GM08714 (cell line): Measurements from ENCODE around the gene KCNQ1.

Experiments
- H3K4me3 ChIP-seq: fragments of 200-500 bp; sonication (Bioruptor generic); 2 replicates; pipeline ENCODE4 v1.5.1; 2014; ENCODE audit warnings: mild to moderate bottlenecking, low read length, inconsistent platforms
- ZNF274 ChIP-seq: IDR thresholded peaks from 2 replicates; pipeline ENCODE4 v1.6.1; 2012; ENCODE audit warnings: mild to moderate bottlenecking, low read depth, low read length

The KCNQ1 gene

DNA sequence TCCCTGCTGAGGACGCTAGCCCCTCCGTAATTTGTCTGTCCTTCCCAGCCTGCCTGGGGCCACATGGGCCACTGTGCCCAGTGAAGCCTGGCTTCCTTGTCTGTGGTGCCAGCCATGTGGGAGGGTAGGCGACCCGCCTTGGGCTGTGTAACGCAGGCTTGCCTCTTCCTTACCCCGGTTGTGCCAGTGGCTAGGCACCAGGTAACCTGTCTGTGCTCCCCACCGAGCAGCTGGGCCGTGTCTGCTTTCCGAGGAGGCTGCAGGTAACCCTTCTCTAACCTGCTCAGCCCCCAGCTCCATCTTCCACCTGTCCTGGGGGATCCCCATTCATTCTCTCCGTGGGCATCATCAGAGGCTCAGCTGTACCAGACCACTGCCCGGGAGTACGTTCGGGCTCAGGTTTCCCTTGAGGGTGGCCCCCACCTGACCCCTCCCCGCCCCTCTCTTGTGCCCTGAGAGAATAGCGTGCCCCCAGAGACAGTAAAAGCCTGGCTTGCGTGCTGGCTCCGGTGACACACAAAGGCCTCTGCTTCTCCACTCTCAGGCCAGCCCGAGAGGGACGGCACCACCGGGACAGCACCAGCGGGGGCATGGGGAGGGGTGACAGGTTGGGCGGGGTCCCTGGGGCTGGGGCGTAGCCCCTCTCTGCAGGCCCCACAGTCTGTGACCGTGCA lies 361.7 kb downstream of the KCNQ1 start:
- no peak overlapping the region for H3K4me3 ChIP-seq
- no peak for TF ChIP-seq ZNF274

- H3K4me3 ChIP-seq = no peak overlapping the region
- TF ChIP-seq ZNF274 = no peak
These were observed 362.3 kb downstream of the KCNQ1 start for GRCh38 chr11:2807025-2807681.

GRCh38 chr11:2807801-2808241 lies 363.0 kb downstream of the KCNQ1 start:
- TF ChIP-seq ZNF274 = no peak

GRCh38 chr11:2808850-2809846 lies 364.3 kb downstream of the KCNQ1 start:
- TF ChIP-seq ZNF274 = no peak

More at GRCh38 chr11:2807801-2808241, 363.0 kb downstream of the KCNQ1 start:
- H3K4me3 ChIP-seq = no peak overlapping the region

GRCh38 chr11:2809854-2810253 lies 365.0 kb downstream of the KCNQ1 start:
- TF ChIP-seq ZNF274 = no peak
- no peak overlapping the region for H3K4me3 ChIP-seq

More at GRCh38 chr11:2808850-2809846, 364.3 kb downstream of the KCNQ1 start:
- no peak overlapping the region for H3K4me3 ChIP-seq

DNA sequence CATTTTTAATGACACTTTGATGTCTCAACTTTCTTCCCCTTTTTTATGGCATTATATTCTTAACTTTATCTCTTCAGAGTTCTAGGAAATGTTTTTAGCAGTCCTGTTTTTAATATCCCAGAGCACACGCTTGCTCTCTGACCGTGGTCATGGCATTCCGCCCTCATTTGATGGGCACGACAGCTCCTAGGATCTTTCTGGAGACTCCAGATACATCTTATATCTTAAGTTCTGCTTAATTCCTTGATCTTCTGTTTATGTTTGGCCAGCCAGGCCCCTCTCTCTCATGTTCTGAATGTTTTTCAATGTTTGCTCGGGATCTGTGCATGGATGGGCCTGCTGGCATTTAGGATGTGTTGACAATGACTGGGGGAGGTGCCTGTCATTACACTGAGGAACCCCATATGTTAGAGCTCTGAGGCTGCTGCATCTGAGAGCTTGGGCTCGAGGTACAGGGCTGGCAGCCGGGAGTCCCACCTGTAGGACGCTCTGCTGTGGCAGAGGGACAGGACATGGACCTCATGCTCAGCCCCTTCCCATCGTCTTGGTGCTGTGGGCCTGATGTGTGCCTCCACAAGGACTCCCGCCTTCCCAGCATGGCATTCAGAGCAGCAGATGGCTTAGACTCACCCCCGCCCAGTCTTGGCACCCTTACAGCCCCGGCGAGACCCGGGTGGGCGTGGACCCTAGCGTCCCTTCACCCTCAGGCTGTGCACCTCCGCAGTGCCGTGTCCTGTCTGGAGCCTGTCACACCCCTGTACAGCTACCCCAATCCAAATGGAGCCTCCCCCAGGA lies 365.8 kb downstream of the KCNQ1 start:
- TF ChIP-seq ZNF274 = no peak
- H3K4me3 ChIP-seq = no peak overlapping the region

GRCh38 chr11:2811206-2812091 lies 366.6 kb downstream of the KCNQ1 start:
- no peak for TF ChIP-seq ZNF274
- no peak overlapping the region for H3K4me3 ChIP-seq

DNA sequence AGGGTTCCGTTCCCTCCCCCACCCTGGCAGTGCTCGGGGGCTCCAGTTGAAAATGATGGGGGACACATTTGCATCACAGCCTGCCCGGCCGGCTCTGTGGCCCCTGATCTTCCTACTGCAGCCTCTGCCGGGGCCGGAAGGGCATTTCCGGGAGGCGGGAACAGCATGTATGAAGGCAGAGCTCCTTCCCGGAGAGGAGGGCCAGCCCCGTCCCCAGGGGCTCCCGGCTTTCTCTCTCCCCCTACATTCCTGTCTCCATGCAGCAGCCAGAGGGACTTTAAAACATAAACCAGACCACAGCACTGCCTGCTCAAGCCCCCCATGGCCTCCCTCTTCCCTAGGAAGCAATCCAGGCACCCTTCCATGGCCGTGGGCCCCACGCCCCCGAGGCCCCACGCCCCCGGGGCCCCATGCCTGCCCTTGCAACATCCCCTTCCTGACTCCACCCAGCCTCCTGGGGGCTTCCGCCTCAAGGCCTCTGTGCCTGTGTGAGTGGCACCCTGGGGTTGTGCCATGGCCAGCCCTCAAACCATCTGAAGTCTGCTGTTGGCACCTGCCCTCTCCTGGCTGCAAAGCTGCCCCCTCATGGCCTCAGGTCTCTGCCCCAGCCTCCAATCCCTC lies 367.7 kb downstream of the KCNQ1 start:
- TF ChIP-seq ZNF274 = no peak
- H3K4me3 ChIP-seq = no peak overlapping the region

DNA sequence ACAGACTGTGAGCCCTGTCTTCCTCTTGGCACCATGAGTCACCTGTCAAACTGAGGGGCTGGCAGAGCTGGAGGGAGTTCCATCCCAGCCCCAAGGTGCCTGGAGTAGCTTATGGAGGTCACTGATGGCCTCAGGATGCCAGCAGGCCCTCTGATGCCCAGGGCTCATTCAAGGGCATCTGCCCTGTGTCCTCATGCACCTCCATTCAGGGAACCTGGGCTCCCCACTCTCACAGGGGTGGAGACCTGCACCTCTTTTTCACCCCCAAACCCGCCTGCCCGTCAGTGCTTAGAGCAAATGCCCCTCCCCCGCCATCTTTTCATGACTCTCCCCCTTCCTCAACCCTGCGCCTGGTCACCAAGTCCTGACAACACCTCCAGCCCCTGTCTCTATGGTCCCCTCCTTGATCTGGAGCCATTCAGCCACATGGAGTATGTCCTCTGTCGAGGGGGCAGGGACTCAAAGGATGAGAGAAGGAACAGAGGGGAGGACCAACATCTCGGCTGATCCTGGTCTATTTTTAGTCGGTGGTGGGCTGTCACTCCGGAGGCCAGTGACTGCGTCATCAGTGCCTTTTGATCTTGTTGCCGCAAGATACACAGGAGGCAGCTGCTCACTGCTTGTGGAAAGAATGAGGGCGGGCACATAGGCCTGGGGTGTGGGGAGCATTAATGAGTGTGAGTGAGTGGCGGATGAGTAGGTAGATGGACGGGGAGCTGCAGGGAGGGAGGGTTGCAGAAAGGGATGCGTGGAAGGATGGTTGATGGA lies 368.5 kb downstream of the KCNQ1 start:
- no peak overlapping the region for H3K4me3 ChIP-seq
- TF ChIP-seq ZNF274 = no peak

- TF ChIP-seq ZNF274 = no peak
- no peak overlapping the region for H3K4me3 ChIP-seq
These were observed 369.2 kb downstream of the KCNQ1 start for GRCh38 chr11:2813968-2814367.

DNA sequence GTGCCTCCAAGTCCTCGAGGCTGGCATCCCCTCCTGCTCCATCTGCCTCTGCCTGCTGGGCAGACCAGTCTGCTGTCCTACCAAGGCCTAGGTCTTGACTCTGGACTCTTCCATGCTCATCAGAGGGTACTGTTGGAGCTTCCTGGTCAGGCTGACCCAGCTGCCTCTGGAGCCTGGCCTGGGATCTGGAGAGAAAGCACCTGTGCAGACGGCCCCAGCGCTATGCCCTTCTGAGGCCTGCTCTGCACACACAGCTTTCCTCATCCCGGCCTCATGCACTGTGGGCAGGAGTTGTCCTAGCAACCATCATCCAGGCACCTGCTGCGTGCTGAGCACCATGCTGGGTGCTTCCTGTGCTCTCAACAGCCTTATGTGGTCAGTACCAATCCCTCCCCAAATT lies 369.9 kb downstream of the KCNQ1 start:
- no peak for TF ChIP-seq ZNF274
- no peak overlapping the region for H3K4me3 ChIP-seq
